H1 (cell line): Measurements from ENCODE around the gene CAMK1. TPM values are rescaled to one million over a fixed set of nuclear protein-coding genes. Genes with fewer than 3 reads are reported as not detected.

ENCODE experiments used
- CTCF ChIA-PET: fragments of 300-600 bp; sonication (Branson Sonifier 250); formaldehyde crosslinking; loops from one replicate; lab custom pipeline; 2021; ENCODE audit not compliant: partially characterized antibody; lab: Charles Lee
- POLR2A ChIA-PET: fragments of 300-600 bp; sonication (Branson Sonifier 250); formaldehyde crosslinking; loops from one replicate; lab custom pipeline; 2021; ENCODE audit warnings: inconsistent platforms; ENCODE audit not compliant: partially characterized antibody; lab: Charles Lee
- DNase-seq, 2 experiments: peaks; one replicate each; pipeline versions ENCODE4 v3.0.0 to v3.0.0-alpha.2; 2010 to 2022; ENCODE audit warnings: low spot score in 2 of 2, low read depth in 1 of 2, mixed read lengths in 1 of 2
- FAIRE-seq: peaks from 2 replicates; lab custom pipeline; 2011; peaks lifted over from hg19 to GRCh38; lab: Jason Lieb, UNC
- H2AFZ ChIP-seq: 2 replicates; pipeline ENCODE4 v1.8.1; 2012; ENCODE audit warnings: low read length, inconsistent platforms
- H2AK5ac ChIP-seq: 2 replicates; pipeline ENCODE4 v1.6.1; 2013; ENCODE audit warnings: low read depth, low read length
- H2BK120ac ChIP-seq: replicated peaks from 2 replicates; pipeline ENCODE3; 2013; ENCODE audit warnings: low read depth, low read length, inconsistent platforms
- H2BK12ac ChIP-seq: 2 replicates; pipeline ENCODE4 v1.6.1; 2013; ENCODE audit warnings: low read depth, low read length
- H2BK15ac ChIP-seq: 2 replicates; pipeline ENCODE4 v1.6.1; 2013; ENCODE audit warnings: low read length
- H2BK20ac ChIP-seq: 2 replicates; pipeline ENCODE4 v1.6.1; 2013; ENCODE audit warnings: low read length
- H2BK5ac ChIP-seq: 2 replicates; pipeline ENCODE4 v1.6.1; 2013; ENCODE audit warnings: low read depth, low read length
- H3K14ac ChIP-seq: 2 replicates; pipeline ENCODE4 v1.6.1; 2013; ENCODE audit warnings: inconsistent platforms; ENCODE audit not compliant: insufficient read length
- H3K18ac ChIP-seq: 2 replicates; pipeline ENCODE4 v1.6.1; 2013; ENCODE audit warnings: low read length; ENCODE audit errors: extremely low read depth
- H3K23ac ChIP-seq: 2 replicates; pipeline ENCODE4 v1.6.1; 2013; ENCODE audit warnings: inconsistent platforms; ENCODE audit not compliant: insufficient read length
- H3K23me2 ChIP-seq: 2 replicates; pipeline ENCODE4 v1.6.1; 2013; ENCODE audit warnings: low read depth, low read length
- H3K27ac ChIP-seq: 2 replicates; pipeline ENCODE4 v1.6.1; 2011; ENCODE audit warnings: low read depth, low read length, inconsistent platforms
- H3K27me3 ChIP-seq, 4 experiments: replicated peaks in 1 of 4; 1 replicate in 1 of 4; 2 replicates in 3 of 4; pipeline versions ENCODE4 v1.6.1 to v1.8.1; 2011 to 2013; ENCODE audit warnings: low read length in 3 of 4, mild to moderate bottlenecking in 3 of 4, inconsistent platforms in 2 of 4, mixed read lengths in 2 of 4, moderate library complexity in 1 of 4; ENCODE audit not compliant: control insufficient read depth in 3 of 4, insufficient read depth in 3 of 4; ENCODE audit errors: extremely low read depth in 1 of 4
- H3K36me3 ChIP-seq, 4 experiments: 2 replicates each; pipeline versions ENCODE4 v1.6.1 to v1.8.1; 2011 to 2013; ENCODE audit warnings: mild to moderate bottlenecking in 4 of 4, low read length in 3 of 4, moderate library complexity in 2 of 4, control low read depth in 1 of 4, inconsistent platforms in 1 of 4; ENCODE audit not compliant: insufficient read depth in 4 of 4, control insufficient read depth in 2 of 4
- H3K4ac ChIP-seq: replicated peaks from 2 replicates; pipeline ENCODE3; 2013; ENCODE audit warnings: low read length, low read depth, mixed read lengths, inconsistent platforms; ENCODE audit not compliant: insufficient read length
- H3K4me1 ChIP-seq, 4 experiments: replicated peaks in 1 of 4; 1 replicate in 1 of 4; 2 replicates in 3 of 4; pipeline versions ENCODE4 v1.6.1 to v1.8.1; 2011 to 2013; ENCODE audit warnings: low read length in 3 of 4, inconsistent platforms in 2 of 4, mixed read lengths in 1 of 4; ENCODE audit not compliant: insufficient read depth in 4 of 4, control insufficient read depth in 3 of 4
- H3K4me2 ChIP-seq, 2 experiments: 2 replicates each; pipeline versions ENCODE4 v1.6.1 to v1.8.1; 2011 to 2013; ENCODE audit warnings: low read depth in 2 of 2, low read length in 2 of 2, control low read depth in 1 of 2, inconsistent platforms in 1 of 2, mild to moderate bottlenecking in 1 of 2; ENCODE audit not compliant: insufficient read depth in 1 of 2
- H3K4me3 ChIP-seq, 4 experiments: fragments of 200-600, 300-600 bp in 1 of 4; sonication (generic), shearing (Covaris generic), sonication (Bioruptor Twin) in 1 of 4; 2 replicates each; pipeline versions ENCODE4 v1.5.1 to v1.8.1; 2011 to 2016; ENCODE audit warnings: low read length in 4 of 4, low read depth in 3 of 4, control low read depth in 2 of 4, inconsistent platforms in 2 of 4, mild to moderate bottlenecking in 2 of 4, mixed read lengths in 1 of 4, moderate library complexity in 1 of 4; ENCODE audit not compliant: insufficient read depth in 2 of 4; ENCODE audit errors: extremely low read depth in 1 of 4
- H3K56ac ChIP-seq: replicated peaks from 2 replicates; pipeline ENCODE3; 2013; ENCODE audit warnings: low read depth, mild to moderate bottlenecking, mixed read lengths, low read length, inconsistent platforms; ENCODE audit not compliant: insufficient read length
- H3K79me1 ChIP-seq: 2 replicates; pipeline ENCODE4 v1.6.1; 2013; ENCODE audit warnings: low read depth, low read length, control low read depth
- H3K79me2 ChIP-seq, 2 experiments: 2 replicates each; pipeline versions ENCODE4 v1.6.1 to v1.8.1; 2012 to 2013; ENCODE audit warnings: low read length in 2 of 2, mild to moderate bottlenecking in 2 of 2, inconsistent platforms in 1 of 2; ENCODE audit not compliant: insufficient read depth in 2 of 2, control insufficient read depth in 1 of 2
- H3K9ac ChIP-seq, 4 experiments: replicated peaks in 1 of 4; 1 replicate in 1 of 4; 2 replicates in 3 of 4; pipeline versions ENCODE4 v1.6.1 to v1.8.1; 2011 to 2013; ENCODE audit warnings: low read depth in 3 of 4, low read length in 3 of 4, control low read depth in 2 of 4, mild to moderate bottlenecking in 2 of 4, moderate library complexity in 2 of 4, inconsistent platforms in 1 of 4; ENCODE audit errors: extremely low read depth in 1 of 4
- H3K9me3 ChIP-seq, 2 experiments: 2 replicates each; pipeline versions ENCODE4 v1.6.1 to v1.8.1; 2012 to 2013; ENCODE audit warnings: mild to moderate bottlenecking in 2 of 2, moderate library complexity in 2 of 2, control low read depth in 1 of 2, inconsistent platforms in 1 of 2, low read depth in 1 of 2, low read length in 1 of 2, mixed read lengths in 1 of 2; ENCODE audit not compliant: insufficient read depth in 2 of 2
- H4K20me1 ChIP-seq, 2 experiments: replicated peaks in 1 of 2; 2 replicates each; pipeline versions ENCODE3 to v1.8.1; 2011 to 2013; ENCODE audit warnings: inconsistent platforms in 2 of 2, low read length in 2 of 2, mild to moderate bottlenecking in 1 of 2; ENCODE audit not compliant: insufficient read depth in 2 of 2, control insufficient read depth in 1 of 2
- H4K5ac ChIP-seq: 2 replicates; pipeline ENCODE4 v1.6.1; 2013; ENCODE audit warnings: low read length, low read depth, mixed read lengths, inconsistent platforms; ENCODE audit not compliant: insufficient read length
- H4K8ac ChIP-seq: 2 replicates; pipeline ENCODE4 v1.8.0; 2013; ENCODE audit warnings: mild to moderate bottlenecking, moderate library complexity, low read length, inconsistent platforms; ENCODE audit not compliant: insufficient read depth; ENCODE audit errors: extremely low read depth
- H4K91ac ChIP-seq: replicated peaks from 2 replicates; pipeline ENCODE3; 2013; ENCODE audit warnings: low read length, mixed read lengths, inconsistent platforms; ENCODE audit not compliant: insufficient read length
- CHD2 ChIP-seq: IDR thresholded peaks from 2 replicates; pipeline ENCODE4 v1.6.1; 2012; ENCODE audit warnings: low read length, improper control_type of control experiment
- CTBP2 ChIP-seq: IDR thresholded peaks from 2 replicates; pipeline ENCODE4 v1.7.0; 2011; ENCODE audit warnings: borderline replicate concordance, mild to moderate bottlenecking, moderate library complexity, mixed read lengths, low read length; ENCODE audit not compliant: insufficient read depth, insufficient read length
- EP300 ChIP-seq, 2 experiments: IDR thresholded peaks; 1 replicate in 1 of 2; 2 replicates in 1 of 2; pipeline ENCODE4 v1.6.1; 2011 to 2012; ENCODE audit warnings: low read depth in 2 of 2, low read length in 2 of 2, mild to moderate bottlenecking in 2 of 2, borderline replicate concordance in 1 of 2, inconsistent platforms in 1 of 2, moderate library complexity in 1 of 2
- NRF1 ChIP-seq: IDR thresholded peaks from 2 replicates; pipeline ENCODE4 v1.6.1; 2011; ENCODE audit warnings: mild to moderate bottlenecking, low read depth, low read length, improper control_type of control experiment
- WGBS, 2 experiments: shearing (Covaris generic) in 1 of 2; methylation state at CpG; one replicate each; pipeline versions ENCODE4 v1.1.6 to v1.1.7; 2013 to 2015; ENCODE audit warnings: low lambda C conversion rate in 2 of 2, mixed read lengths in 2 of 2, inconsistent platforms in 1 of 2, low coverage in 1 of 2, missing lambda C conversion rate in 1 of 2; ENCODE audit not compliant: insufficient replicate concordance in 2 of 2, insufficient coverage in 1 of 2, insufficient read length in 1 of 2; ENCODE audit errors: extremely low coverage in 1 of 2, missing lambda C conversion rate in 1 of 2; 5-methylcytosine and 5-hydroxymethylcytosine counted together
- polyA plus RNA-seq, 7 experiments: library from polyadenylated mRNA; depleted of rRNA in 3 of 7; stranded (reverse) in 5 of 7; unstranded in 2 of 7; fragments of >200 nt in 5 of 7; fragments of 200-250 nt in 2 of 7; gene quantifications; 1 replicate in 5 of 7; 2 replicates in 1 of 7; 4 replicates in 1 of 7; pipeline versions ENCODE4 v1.2.1 to v1.2.3, GENCODE V29; 2011 to 2013; ENCODE audit warnings: missing spikeins in 2 of 7, mixed read lengths in 2 of 7
- total RNA-seq: library from RNA; stranded (reverse); fragmentation: NEBNext Ultra II Directional; extraction: Animal tissue kit (Norgen Biotek cat#: 25700); gene quantifications from 2 replicates; pipeline ENCODE4 v1.2.1, GENCODE V29; 2021

CAMK1 gene
- total and polyA plus RNA-seq, 2 of the 8 experiments (the other 6 are each of a cell fraction or from before 2014, with no cell fraction given) = 4.9 to 5.1 TPM

GRCh38 chr3:9769012-9769411 lies 735 bp downstream of the CAMK1 start:
- POLR2A ChIA-PET = interaction anchor here (1.0 to 5.2 kb wide), 6 partner anchors 9 to 40 kb away, joined by 3 to 43 read pairs (median 8); partner anchors contain the start of genes ARPC4, OGG1 and TADA3
- Histone ChIP-seq H2BK15ac (no peak overlapping the region), H3K9ac (peak overlapping the region in 1 of 4 experiments; percentile 21; a peak in 1 of 7 replicates), H3K56ac (no peak overlapping the region), H3K18ac (no peak overlapping the region), H4K91ac (no peak overlapping the region), H3K27me3 (peaks cover 1 to 28% (median 23%) of the 10 kb centered on the region in 4 experiments; a peak in 6 of 7 replicates), H3K14ac (no peak overlapping the region), H3K9me3 (no peaks in the 10 kb centered on the region), H2BK120ac (no peak overlapping the region), H3K4me1 (peaks cover 0 to 10% (median 2%) of the 10 kb centered on the region in 4 experiments; a peak in 1 of 7 replicates), H3K36me3 (no peaks in the 10 kb centered on the region), H3K23me2 (peaks cover 7% of the 10 kb centered on the region), H3K23ac (no peak overlapping the region), H3K4ac (no peak overlapping the region), H3K4me2 (peak overlapping the region; percentile 69 to 79), H3K27ac (no peak overlapping the region), H3K79me1 (no peaks in the 10 kb centered on the region), H2AK5ac (no peak overlapping the region), H2BK5ac (no peak overlapping the region), H4K8ac (no peak overlapping the region), H3K4me3 (peak overlapping the region; percentile 50 to 68 (median 52); a peak in 5 of 8 replicates), H2BK20ac (no peak overlapping the region), H2AFZ (no peak overlapping the region), H3K79me2 (no peaks in the 10 kb centered on the region), H4K20me1 (peaks cover 0 to 3% of the 10 kb centered on the region in 2 experiments), H2BK12ac (no peak overlapping the region), H4K5ac (no peak overlapping the region)
- FAIRE-seq (no peak), DNase-seq (no peak)
- 80% methylated on average over 5 of the region's 5 CpGs; no CpG with 5 or more reads in 1 of the 2 experiments for WGBS, 2 experiments
- CTCF ChIA-PET = interaction anchor here (0.6 to 1.6 kb wide), 5 partner anchors 13 to 399 kb away, joined by 3 to 5 read pairs (median 3); no protein-coding TSS in a partner anchor
- TF ChIP-seq CTBP2 = no peak
- TF ChIP-seq EP300 (IDR thresholded peaks at IDR 0.05; ENCODE audit: borderline replicate concordance in 1 of 2, low read depth in 2 of 2, low read length in 2 of 2) = no peak
- TF ChIP-seq CHD2 = no peak
- TF ChIP-seq NRF1 = no peak
